SK-N-SH (cell line): ENCODE measurements around the gene CYBC1. TPM values are rescaled to one million over a fixed set of nuclear protein-coding genes. Genes with fewer than 3 reads are reported as not detected.

Experiments used
- CTCF ChIA-PET: fragments of 300-600, 350-600 bp; formaldehyde crosslinking; extraction: SDS; loops from one replicate; lab custom pipeline; 2021; lab: Yijun Ruan, JAX
- POLR2A ChIA-PET: fragments of 350-600 bp; sonication (Branson Sonifier 250); formaldehyde crosslinking; extraction: SDS; loops from one replicate; lab custom pipeline; 2020; ENCODE audit warnings: antibody characterized with exemption, inconsistent platforms; lab: Yijun Ruan, JAX
- DNase-seq: peaks from one replicate; pipeline ENCODE4 v3.0.0; 2012
- H2AFZ ChIP-seq: fragments of 200-600 bp; sonication (generic); 2 replicates; pipeline ENCODE4 v1.8.1; 2016; ENCODE audit warnings: antibody characterized with exemption, mild to moderate bottlenecking, low read depth
- H3F3A ChIP-seq: fragments of 200-600 bp; sonication (generic); replicated peaks from 2 replicates; pipeline ENCODE3; 2016; ENCODE audit warnings: antibody characterized with exemption, mild to moderate bottlenecking; ENCODE audit not compliant: insufficient read depth
- H3K27ac ChIP-seq, 2 experiments: fragments of 200-500 bp in 1 of 2; fragments of 200-600 bp in 1 of 2; sonication (Bioruptor generic) in 1 of 2; sonication (generic), shearing (Covaris generic) in 1 of 2; 2 replicates each; pipeline versions ENCODE4 v1.5.1 to v1.6.1; 2014 to 2016; ENCODE audit warnings: low read depth in 2 of 2, inconsistent platforms in 1 of 2, low read length in 1 of 2, mild to moderate bottlenecking in 1 of 2, mixed read lengths in 1 of 2
- H3K27me3 ChIP-seq: fragments of 200-600 bp; sonication (generic), shearing (Covaris generic); 2 replicates; pipeline ENCODE4 v1.6.1; 2016; ENCODE audit warnings: mixed run types; ENCODE audit not compliant: insufficient read depth
- H3K36me3 ChIP-seq, 2 experiments: fragments of 200-500 bp in 1 of 2; fragments of 200-600 bp in 1 of 2; sonication (Bioruptor generic) in 1 of 2; sonication (generic) in 1 of 2; replicated peaks in 1 of 2; 2 replicates each; pipeline versions ENCODE3 to v1.5.1; 2014 to 2016; ENCODE audit warnings: low read length in 1 of 2, mild to moderate bottlenecking in 1 of 2; ENCODE audit not compliant: insufficient read depth in 2 of 2, control insufficient read depth in 1 of 2
- H3K4me1 ChIP-seq, 2 experiments: fragments of 200-500 bp in 1 of 2; fragments of 200-600 bp in 1 of 2; sonication (Bioruptor generic) in 1 of 2; sonication (generic), shearing (Covaris generic) in 1 of 2; 2 replicates each; pipeline versions ENCODE4 v1.5.1 to v1.6.1; 2014 to 2016; ENCODE audit warnings: low read depth in 1 of 2, low read length in 1 of 2, mixed run types in 1 of 2; ENCODE audit not compliant: insufficient read depth in 2 of 2, control insufficient read depth in 1 of 2
- H3K4me2 ChIP-seq: fragments of 200-600 bp; sonication (generic), shearing (Covaris generic); 2 replicates; pipeline ENCODE4 v1.6.1; 2017; ENCODE audit warnings: mixed run types
- H3K4me3 ChIP-seq, 2 experiments: fragments of 200-500 bp in 1 of 2; fragments of 200-600 bp in 1 of 2; sonication (Bioruptor generic) in 1 of 2; sonication (generic), shearing (Covaris generic) in 1 of 2; 2 replicates each; pipeline versions ENCODE4 v1.5.1 to v1.8.1; 2014 to 2016; ENCODE audit warnings: low read depth in 2 of 2, inconsistent platforms in 1 of 2, low read length in 1 of 2, mild to moderate bottlenecking in 1 of 2, mixed read lengths in 1 of 2, moderate library complexity in 1 of 2
- H3K79me2 ChIP-seq: fragments of 200-600 bp; sonication (generic); 2 replicates; pipeline ENCODE4 v1.8.1; 2017; ENCODE audit warnings: mild to moderate bottlenecking; ENCODE audit not compliant: insufficient read depth
- H3K9ac ChIP-seq: fragments of 200-600 bp; sonication (generic); 2 replicates; pipeline ENCODE4 v1.6.1; 2017; ENCODE audit warnings: mixed run types
- H3K9me2 ChIP-seq: fragments of 200-600 bp; sonication (generic); 2 replicates; pipeline ENCODE4 v1.6.1; 2017; ENCODE audit warnings: mixed run types
- H3K9me3 ChIP-seq: fragments of 200-600 bp; sonication (generic); 2 replicates; pipeline ENCODE4 v1.6.1; 2017; ENCODE audit warnings: mixed run types, mild to moderate bottlenecking, moderate library complexity
- H4K20me1 ChIP-seq: fragments of 200-600 bp; sonication (generic); 2 replicates; pipeline ENCODE4 v1.6.1; 2017; ENCODE audit warnings: mild to moderate bottlenecking, mixed run types; ENCODE audit not compliant: insufficient read depth
- ELF1 ChIP-seq: IDR thresholded peaks from 2 replicates; pipeline ENCODE4 v1.4.0; 2012
- EP300 ChIP-seq, 2 experiments: IDR thresholded peaks; 2 replicates each; pipeline versions ENCODE4 v1.4.0 to v1.6.1; 2012; ENCODE audit warnings: borderline replicate concordance in 1 of 2, low read depth in 1 of 2, low read length in 1 of 2
- FOSL2 ChIP-seq: IDR thresholded peaks from 2 replicates; pipeline ENCODE4 v1.4.0; 2012; ENCODE audit warnings: low read depth, mild to moderate bottlenecking, moderate library complexity, borderline replicate concordance
- FOXJ3 ChIP-seq: sonication (generic); formaldehyde crosslinking; IDR thresholded peaks from 2 replicates; pipeline ENCODE4 v1.5.1; 2020; ENCODE audit warnings: mild to moderate bottlenecking, missing genetic modification reagents
- POLR2AphosphoS5 ChIP-seq: IDR thresholded peaks from 2 replicates; pipeline ENCODE4 v1.6.1; 2012; ENCODE audit warnings: low read depth, low read length
- RFX5 ChIP-seq: IDR thresholded peaks from 2 replicates; pipeline ENCODE4 v1.6.1; 2012; ENCODE audit warnings: mild to moderate bottlenecking, improper control_type of control experiment, low read length
- WGBS: methylation state at CpG from one replicate; pipeline ENCODE4 v1.1.6; 2017; ENCODE audit warnings: low lambda C conversion rate; 5-methylcytosine and 5-hydroxymethylcytosine counted together
- polyA plus RNA-seq, 3 experiments: library from polyadenylated mRNA; depleted of rRNA; stranded (reverse); fragments of >200 nt; gene quantifications; 2 replicates each; pipeline ENCODE4 v1.2.3, GENCODE V29; 2012
- TF ChIP-seq, protein P1 (sequence below): fragments of 150-350 bp; IDR thresholded peaks from 2 replicates; pipeline ENCODE4 v1.6.1; 2017; ENCODE audit warnings: antibody characterized with exemption, low read length, low read depth, borderline replicate concordance

Gene CYBC1
- polyA plus RNA-seq, 1 of the 3 experiments (the other 2 are of a cell fraction) = 165 TPM

DNA sequence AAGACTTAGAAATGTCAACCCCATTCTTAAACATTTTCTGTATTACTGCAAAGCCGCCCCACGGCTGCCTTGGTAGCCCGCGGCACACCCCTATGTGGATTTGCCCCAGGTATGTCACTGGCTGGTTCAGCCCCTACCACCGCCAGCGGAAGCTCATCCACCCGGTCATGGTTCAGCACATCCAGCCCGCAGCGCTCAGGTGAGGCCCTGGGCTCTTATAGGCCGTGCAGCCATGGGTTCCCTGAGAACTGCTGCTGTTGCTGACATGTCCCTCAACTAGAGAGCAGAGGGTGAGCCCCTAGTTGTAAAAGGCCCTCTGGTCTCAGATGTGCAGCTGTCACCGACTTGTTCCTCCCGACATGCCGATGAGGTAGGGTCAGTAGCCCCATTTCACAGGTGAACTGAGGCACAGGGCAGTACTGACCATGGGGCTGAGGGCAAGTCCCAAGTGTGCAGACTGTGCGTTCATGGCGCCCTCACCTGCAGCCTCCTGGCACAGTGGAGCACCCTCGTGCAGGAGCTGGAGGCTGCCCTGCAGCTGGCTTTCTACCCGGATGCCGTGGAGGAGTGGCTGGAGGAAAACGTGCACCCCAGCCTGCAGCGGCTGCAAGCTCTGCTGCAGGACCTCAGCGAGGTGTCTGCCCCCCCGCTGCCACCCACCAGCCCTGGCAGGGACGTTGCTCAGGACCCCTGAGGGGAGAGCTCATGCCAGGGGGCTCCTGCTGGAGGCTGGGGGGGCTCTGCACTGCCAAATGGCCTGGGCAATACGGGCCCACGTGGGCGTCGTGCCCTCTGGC, 8.7 kb downstream of the CYBC1 start:
- H3K79me2 ChIP-seq = peaks cover 19% of the 10 kb centered on the region; the same call in 1 of the 2 replicates
- no peak overlapping the region for H2AFZ ChIP-seq
- peaks cover 7 to 54% of the 10 kb centered on the region in 2 experiments for H3K36me3 ChIP-seq
- peak overlapping the region in 1 of 2 experiments; percentile 3; a peak in 1 of 4 replicates for H3K27ac ChIP-seq
- ChIA-PET POLR2A (no interaction called here), CTCF (interaction anchor here (0.7 to 2.2 kb wide), 4 partner anchors 16 to 236 kb away, joined by 3 to 9 read pairs (median 3); no protein-coding TSS in a partner anchor)
- H3K9me2 ChIP-seq = no peaks in the 10 kb centered on the region
- H3K27me3 ChIP-seq = no peaks in the 10 kb centered on the region
- 93% methylated on average over 20 of the region's 27 CpGs for WGBS
- DNase-seq = no peak
- peaks cover 13% of the 10 kb centered on the region; the same call in 1 of the 2 replicates for H4K20me1 ChIP-seq
- H3K9me3 ChIP-seq = no peaks in the 10 kb centered on the region
- H3F3A ChIP-seq = peaks cover 12% of the 10 kb centered on the region
- no peak for TF ChIP-seq FOSL2
- TF ChIP-seq, protein P1, sequence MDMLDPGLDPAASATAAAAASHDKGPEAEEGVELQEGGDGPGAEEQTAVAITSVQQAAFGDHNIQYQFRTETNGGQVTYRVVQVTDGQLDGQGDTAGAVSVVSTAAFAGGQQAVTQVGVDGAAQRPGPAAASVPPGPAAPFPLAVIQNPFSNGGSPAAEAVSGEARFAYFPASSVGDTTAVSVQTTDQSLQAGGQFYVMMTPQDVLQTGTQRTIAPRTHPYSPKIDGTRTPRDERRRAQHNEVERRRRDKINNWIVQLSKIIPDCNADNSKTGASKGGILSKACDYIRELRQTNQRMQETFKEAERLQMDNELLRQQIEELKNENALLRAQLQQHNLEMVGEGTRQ = no peak
- no peak for TF ChIP-seq FOXJ3 (CRISPR knock-in tag)
- no peak overlapping the region for H3K9ac ChIP-seq
- H3K4me2 ChIP-seq = no peak overlapping the region
- peaks cover 0 to 22% of the 10 kb centered on the region in 2 experiments; a peak in 1 of 4 replicates for H3K4me1 ChIP-seq
- H3K4me3 ChIP-seq = no peak overlapping the region

DNA sequence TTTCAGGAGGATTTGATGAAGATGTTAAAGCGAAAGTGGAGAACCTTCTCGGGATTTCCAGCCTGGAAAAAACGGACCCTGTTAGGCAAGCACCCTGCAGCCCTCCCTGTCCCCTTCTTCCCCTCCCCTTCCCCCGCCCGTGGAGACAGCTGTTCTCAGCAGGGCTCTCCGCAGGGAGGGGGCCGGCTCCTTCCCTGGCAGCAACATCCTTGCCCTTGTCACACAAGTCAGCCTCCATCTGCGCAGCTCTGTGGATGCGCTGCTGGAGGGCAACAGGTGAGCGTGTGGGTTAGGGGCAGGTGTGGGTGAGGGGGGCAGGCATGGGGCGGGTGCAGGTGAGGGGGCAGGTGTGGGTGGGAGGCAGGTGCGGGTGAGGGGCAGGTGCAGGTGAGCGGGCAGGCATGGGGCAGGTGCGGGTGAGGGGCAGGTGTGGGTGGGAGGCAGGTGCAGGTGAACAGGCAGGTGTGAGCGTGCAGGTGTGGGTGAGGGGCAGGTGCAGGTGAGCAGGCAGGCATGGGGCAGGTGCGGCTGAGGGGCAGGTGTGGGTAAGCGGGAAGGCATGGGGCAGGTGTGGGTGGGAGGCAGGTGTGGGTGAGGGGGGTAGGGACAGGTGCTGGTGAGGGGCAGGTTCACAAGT, 9.4 kb downstream of the CYBC1 start:
- Histone ChIP-seq H3K9ac (no peak overlapping the region), H4K20me1 (peaks cover 13% of the 10 kb centered on the region; the same call in 1 of the 2 replicates), H3K4me1 (peaks cover 0 to 16% of the 10 kb centered on the region in 2 experiments; a peak in 1 of 4 replicates), H2AFZ (no peak overlapping the region), H3F3A (peaks cover 12% of the 10 kb centered on the region), H3K9me2 (no peaks in the 10 kb centered on the region), H3K27me3 (no peaks in the 10 kb centered on the region), H3K27ac (no peak overlapping the region), H3K4me3 (no peak overlapping the region), H3K36me3 (peaks cover 7 to 54% of the 10 kb centered on the region in 2 experiments), H3K9me3 (no peaks in the 10 kb centered on the region), H3K79me2 (peaks cover 12% of the 10 kb centered on the region; the same call in 1 of the 2 replicates), H3K4me2 (no peak overlapping the region)
- no peak for TF ChIP-seq ELF1
- TF ChIP-seq EP300 (IDR thresholded peaks at IDR 0.05; ENCODE audit: borderline replicate concordance in 1 of 2, low read depth in 1 of 2, low read length in 1 of 2) = no peak
- no peak for TF ChIP-seq RFX5
- 0 out of 2 replicates have a peak, but pooled peaks have one; percentile 7 for TF ChIP-seq POLR2AphosphoS5
- 78% methylated on average over 15 of the region's 17 CpGs for WGBS
- CTCF ChIA-PET = interaction anchor here (1.6 kb wide), 1 partner anchor 88 kb away, joined by 3 read pairs; no protein-coding TSS in a partner anchor
- DNase-seq = no peak
- POLR2A ChIA-PET = no interaction called here
